HuH-7.5 (cell line): Measurements from ENCODE around the gene PHF12.

Experiments used
- DNase-seq: peaks from one replicate; pipeline ENCODE4 v3.0.0; 2011; ENCODE audit warnings: low spot score

Gene PHF12

DNA sequence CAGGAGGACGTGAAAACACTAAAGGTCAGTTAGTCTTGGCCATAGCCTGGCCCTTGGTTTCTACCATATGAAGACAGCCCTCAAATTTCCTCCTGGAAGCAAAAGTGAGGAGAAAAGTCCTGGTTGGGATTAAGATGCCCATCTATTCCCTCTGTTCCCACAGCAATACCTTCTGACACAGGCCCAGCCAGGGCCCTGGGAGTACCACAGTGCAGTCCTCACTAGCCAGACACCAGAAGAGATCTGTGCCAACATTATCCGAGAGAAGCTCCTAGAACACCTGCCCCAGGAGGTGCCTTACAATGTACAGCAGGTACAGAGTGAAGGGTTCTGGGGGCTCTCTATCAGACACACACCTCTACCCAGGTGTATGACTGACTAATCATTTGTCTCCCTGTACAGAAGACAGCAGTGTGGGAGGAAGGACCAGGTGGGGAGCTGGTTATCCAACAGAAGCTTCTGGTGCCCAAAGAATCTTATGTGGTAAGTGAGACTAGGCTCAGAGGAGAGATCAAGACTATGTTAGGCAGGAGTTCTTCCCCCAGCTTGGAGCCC lies 92.4 kb downstream of the PHF12 start:
- DNase-seq = no peak

DNA sequence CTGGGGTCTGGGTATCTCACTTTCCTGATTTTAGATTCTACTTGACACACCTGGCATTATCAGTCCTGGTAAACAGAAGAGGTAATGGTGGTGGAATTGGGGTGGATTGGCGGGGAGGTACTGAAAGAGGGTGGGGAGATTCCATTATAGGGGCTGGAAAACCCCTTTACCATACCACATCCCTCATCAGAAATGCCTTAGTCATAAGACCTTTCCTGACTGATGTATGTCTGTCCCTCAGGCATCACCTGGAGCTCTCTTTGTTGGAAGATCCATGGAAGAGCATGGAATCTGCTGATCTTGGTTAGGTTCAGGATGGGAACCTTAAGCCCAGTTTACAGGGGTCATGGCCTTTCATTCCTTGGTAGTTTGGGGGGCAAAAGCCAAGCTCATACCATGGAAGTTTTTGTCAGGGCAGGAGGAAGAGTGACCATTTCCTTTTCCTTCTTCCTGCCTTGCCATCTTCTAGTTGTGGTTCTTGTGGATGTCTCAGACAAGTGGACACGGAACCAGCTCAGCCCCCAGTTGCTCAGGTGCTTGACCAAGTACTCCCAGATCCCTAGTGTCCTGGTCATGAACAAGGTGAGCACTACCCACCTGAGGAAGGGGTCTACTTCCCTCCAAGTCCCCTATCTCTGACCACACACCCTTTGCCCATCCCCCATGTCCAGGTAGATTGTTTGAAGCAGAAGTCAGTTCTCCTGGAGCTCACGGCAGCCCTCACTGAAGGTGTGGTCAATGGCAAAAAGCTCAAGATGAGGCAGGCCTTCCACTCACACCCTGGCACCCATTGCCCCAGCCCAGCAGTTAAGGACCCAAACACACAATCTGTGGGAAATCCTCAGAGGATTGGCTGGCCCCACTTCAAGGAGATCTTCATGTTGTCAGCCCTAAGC lies 93.2 kb downstream of the PHF12 start:
- DNase-seq = no peak

DNA sequence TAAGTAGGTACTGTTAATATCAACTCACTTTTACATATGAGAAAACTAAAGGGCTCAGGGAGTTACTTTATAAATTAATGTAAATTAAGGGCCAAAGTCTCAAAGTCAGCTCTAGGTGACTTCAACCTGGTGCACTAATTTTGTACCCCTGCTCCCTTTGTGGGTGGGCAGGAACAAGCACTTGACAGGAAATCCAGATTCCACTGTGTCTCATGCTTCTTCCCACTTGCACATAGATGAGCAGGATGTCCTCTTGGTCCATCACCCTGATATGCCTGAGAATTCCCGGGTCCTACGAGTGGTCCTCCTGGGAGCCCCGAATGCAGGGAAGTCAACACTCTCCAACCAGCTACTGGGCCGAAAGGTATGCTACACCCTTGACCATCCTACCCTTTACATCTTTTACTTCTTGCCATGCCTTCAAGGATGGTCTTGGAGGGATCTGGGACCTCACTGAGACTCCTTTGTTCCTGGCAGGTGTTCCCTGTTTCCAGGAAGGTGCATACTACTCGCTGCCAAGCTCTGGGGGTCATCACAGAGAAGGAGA lies 95.2 kb downstream of the PHF12 start:
- DNase-seq = no peak

DNA sequence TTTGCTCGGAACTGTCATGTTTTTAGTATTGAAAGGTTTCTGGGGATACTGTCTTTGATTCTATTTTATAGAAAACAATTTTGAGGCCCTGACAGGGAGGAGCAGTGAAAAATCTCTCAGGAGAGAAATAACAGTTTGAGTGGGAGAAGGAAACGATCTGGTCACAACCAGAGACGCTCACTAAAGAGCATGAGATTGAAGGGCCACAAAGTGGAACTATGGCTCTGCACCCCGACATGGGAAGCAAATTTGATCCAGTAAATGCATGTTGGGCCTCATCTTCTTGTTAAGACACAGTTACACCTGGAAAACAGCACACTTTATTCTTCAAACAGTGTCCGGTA lies 96.0 kb downstream of the PHF12 start:
- no peak for DNase-seq
